ENCODE results near the gene MGMT. TPM values are rescaled to one million over a fixed set of nuclear protein-coding genes. Genes with fewer than 3 reads are reported as not detected.

The MGMT gene
- total RNA-seq, 1 experiment from 2014 or later, result 11.5 TPM

- H2AFZ ChIP-seq (ENCODE audit: low read depth, low read length, poor library complexity, severe bottlenecking), result no peak overlapping the region
- no peaks in the 10 kb centered on the region for H3K27me3 ChIP-seq (ENCODE audit: insufficient read depth, low read length)
- no peak for TF ChIP-seq SIN3A (IDR thresholded peaks at IDR 0.05; ENCODE audit: low read depth)
- TF ChIP-seq MAX (IDR thresholded peaks at IDR 0.05), result no peak
- no peak for TF ChIP-seq FOSL1 (IDR thresholded peaks at IDR 0.05; ENCODE audit: low read depth)
- no peak for TF ChIP-seq TCF7L2 (IDR thresholded peaks at IDR 0.05; ENCODE audit: borderline replicate concordance, extremely low read depth, insufficient read depth, insufficient read length)
- TF ChIP-seq ZNF274 (IDR thresholded peaks at IDR 0.05; ENCODE audit: low read depth, low read length), result no peak
- no peak for TF ChIP-seq CTCF (IDR thresholded peaks at IDR 0.05 in 2 of 3, conservative IDR thresholded peaks at IDR 0.05 in 1 of 3; ENCODE audit: borderline replicate concordance in 1 of 3, insufficient read depth in 1 of 3, low read depth in 2 of 3, low read length in 2 of 3)
- no peak for TF ChIP-seq YY1 (IDR thresholded peaks at IDR 0.05; ENCODE audit: extremely low read depth, insufficient replicate concordance, low read depth, low read length)
- no peak for TF ChIP-seq ELF1 (IDR thresholded peaks at IDR 0.05; ENCODE audit: borderline replicate concordance, low read depth)
- TF ChIP-seq POLR2AphosphoS5 (IDR thresholded peaks at IDR 0.05; ENCODE audit: low read depth, low read length), result no peak
- no peak for TF ChIP-seq REST (IDR thresholded peaks at IDR 0.05; ENCODE audit: low read depth)
- TF ChIP-seq ZFX (IDR thresholded peaks at IDR 0.05), result no peak
- no peaks in the 10 kb centered on the region for H3K79me2 ChIP-seq (ENCODE audit: insufficient read depth, low read length)
- DNase-seq (ENCODE audit: low read depth, low spot score), result no peak
- H3K4me1 ChIP-seq (ENCODE audit: control insufficient read depth in 1 of 2, insufficient read depth in 2 of 2, low read length in 2 of 2), result no peaks in the 10 kb centered on the region
- intact Hi-C loops (cut with micrococcal nuclease), result no loop called here
- no peaks in the 10 kb centered on the region for H4K20me1 ChIP-seq (ENCODE audit: insufficient read depth)
- H3K9me2 ChIP-seq (ENCODE audit: insufficient read depth), result no peaks in the 10 kb centered on the region
- ATAC-seq, result no peak
- no peak overlapping the region for H3K4me3 ChIP-seq (replicated peaks in 1 of 2; ENCODE audit: low read depth in 1 of 2, low read length in 2 of 2)
- no peak overlapping the region for H3K9ac ChIP-seq (ENCODE audit: low read length)
- ChIA-PET CTCF (no interaction called here), RAD21 (ENCODE audit: low non-redundant PET in 1 of 2, low total read pairs in 2 of 2, uncharacterized antibody in 2 of 2, unreplicated experiment in 2 of 2) (no interaction called here), POLR2A (no interaction called here)
- no peaks in the 10 kb centered on the region for H3K9me3 ChIP-seq (ENCODE audit: control insufficient read depth in 1 of 2, insufficient read depth in 1 of 2, low read depth in 1 of 2, low read length in 2 of 2)
- H3K27ac ChIP-seq (ENCODE audit: low read depth, low read length), result no peak overlapping the region
- no peaks in the 10 kb centered on the region for H3K36me3 ChIP-seq (ENCODE audit: control insufficient read depth in 1 of 2, insufficient read depth in 2 of 2, low read length in 2 of 2)
- no TSS peak for BruUV-seq (replicated peaks)
- H3K4me2 ChIP-seq (ENCODE audit: low read length), result no peak overlapping the region
These were observed 275.1 kb downstream of the MGMT start for GRCh38 chr10:129741978-129742741.
